Subcutaneous adipose tissue (tissue), 4 donors: ENCODE measurements around the gene TAOK1. TPM values are rescaled to one million over a fixed set of nuclear protein-coding genes. Genes with fewer than 3 reads are reported as not detected.

ENCODE experiments used
- CTCF ChIP-seq: fragments of 450-650 bp; IDR thresholded peaks from one replicate; pipeline ENCODE4 v1.5.1; 2016; ENCODE audit warnings: low read depth, mild to moderate bottlenecking, control low read depth, antibody characterized with exemption, moderate library complexity
- total RNA-seq, 4 donors: library from RNA; depleted of rRNA; stranded (reverse); fragments of >200 nt; gene quantifications; one replicate each; pipeline ENCODE4 v1.1.0, GENCODE V29; 2016

Gene TAOK1
- total RNA-seq, 4 donors from 2014 or later: 64.8 to 106 (median 79.1) TPM

GRCh38 chr17:29347831-29348629 is 42.1 kb upstream of the TAOK1 start:
- no peak for TF ChIP-seq CTCF

- no peak for TF ChIP-seq CTCF
Measured at GRCh38 chr17:29349409-29349808, 40.8 kb upstream of the TAOK1 start.

- TF ChIP-seq CTCF: no peak
Measured at GRCh38 chr17:29352146-29352545, 38.0 kb upstream of the TAOK1 start.

GRCh38 chr17:29357232-29357631 is 32.9 kb upstream of the TAOK1 start:
- no peak for TF ChIP-seq CTCF

GRCh38 chr17:29357821-29358232 is 32.3 kb upstream of the TAOK1 start:
- TF ChIP-seq CTCF: no peak

GRCh38 chr17:29358416-29358815 is 31.7 kb upstream of the TAOK1 start:
- TF ChIP-seq CTCF: no peak

- TF ChIP-seq CTCF: no peak
Measured at GRCh38 chr17:29359777-29360176, 30.4 kb upstream of the TAOK1 start.
